ENCODE results near the gene FLRT1.
A peak's percentile ranks its signal among the peaks of the same experiment; 100 is the strongest.

Gene FLRT1

GRCh38 chr11:64025205-64025604 is 10.5 kb upstream of the FLRT1 start:
- no peak overlapping the region for H2BK12ac ChIP-seq (ENCODE audit: low read length)
- no peak overlapping the region for H3K23ac ChIP-seq (ENCODE audit: low read length)
- no peak overlapping the region for H2AK5ac ChIP-seq (ENCODE audit: low read length)
- no peaks in the 10 kb centered on the region for H3K79me2 ChIP-seq (ENCODE audit: control insufficient read depth, insufficient read depth, low read length, poor library complexity)
- H3K27me3 ChIP-seq (ENCODE audit: insufficient read depth, low read length) = no peaks in the 10 kb centered on the region
- no peaks in the 10 kb centered on the region for H3K36me3 ChIP-seq (ENCODE audit: control insufficient read depth in 1 of 2, insufficient read depth in 2 of 2, low read length in 2 of 2)
- H2BK5ac ChIP-seq (ENCODE audit: low read depth, low read length, poor library complexity) = no peak overlapping the region
- H2BK120ac ChIP-seq (ENCODE audit: insufficient read depth, low read length, poor library complexity) = no peak overlapping the region
- no peak overlapping the region for H3K18ac ChIP-seq (ENCODE audit: low read length)
- H3K9ac ChIP-seq (ENCODE audit: low read length) = no peak overlapping the region
- H4K91ac ChIP-seq (ENCODE audit: low read depth, low read length) = no peak overlapping the region
- no peak overlapping the region for H3K4me3 ChIP-seq (ENCODE audit: low read depth, low read length)
- no peak overlapping the region for H3K14ac ChIP-seq (ENCODE audit: low read length)
- no peak overlapping the region for H3K27ac ChIP-seq (ENCODE audit: low read depth, low read length)
- H3K4me1 ChIP-seq (ENCODE audit: control insufficient read depth in 1 of 2, insufficient read depth in 2 of 2, low read length in 2 of 2) = peaks cover 0 to 2% of the 10 kb centered on the region in 2 experiments
- H4K8ac ChIP-seq (ENCODE audit: low read depth, low read length) = no peak overlapping the region
- H3K9me3 ChIP-seq (ENCODE audit: insufficient read depth, low read depth, low read length) = no peaks in the 10 kb centered on the region
- no peaks in the 10 kb centered on the region for H3K79me1 ChIP-seq (ENCODE audit: low read length)
- H4K12ac ChIP-seq (ENCODE audit: low read depth, low read length) = no peak overlapping the region
- H3K4ac ChIP-seq (ENCODE audit: low read depth, low read length) = no peak overlapping the region
- no CpG with 5 or more reads among the region's 4 CpGs for WGBS (ENCODE audit: extremely low coverage, insufficient coverage, insufficient read length)
- no peak overlapping the region for H3K4me2 ChIP-seq (ENCODE audit: low read length)
- no peak overlapping the region for H2AFZ ChIP-seq (ENCODE audit: insufficient read depth, low read length, poor library complexity)
- DNase-seq = no peak

- H2AFZ ChIP-seq (ENCODE audit: insufficient read depth, low read length, poor library complexity) = no peak overlapping the region
- no peak overlapping the region for H2AK5ac ChIP-seq (ENCODE audit: low read length)
- H4K91ac ChIP-seq (ENCODE audit: low read depth, low read length) = no peak overlapping the region
- H3K23ac ChIP-seq (ENCODE audit: low read length) = no peak overlapping the region
- H3K4me1 ChIP-seq (ENCODE audit: control insufficient read depth in 1 of 2, insufficient read depth in 2 of 2, low read length in 2 of 2) = peaks cover 0 to 2% of the 10 kb centered on the region in 2 experiments
- H3K14ac ChIP-seq (ENCODE audit: low read length) = no peak overlapping the region
- WGBS (ENCODE audit: extremely low coverage, insufficient coverage, insufficient read length) = no CpG with 5 or more reads among the region's 7 CpGs
- H3K27ac ChIP-seq (ENCODE audit: low read depth, low read length) = no peak overlapping the region
- no peak overlapping the region for H2BK5ac ChIP-seq (ENCODE audit: low read depth, low read length, poor library complexity)
- H3K4me2 ChIP-seq (ENCODE audit: low read length) = no peak overlapping the region
- no peak overlapping the region for H3K4ac ChIP-seq (ENCODE audit: low read depth, low read length)
- no peak overlapping the region for H3K9ac ChIP-seq (ENCODE audit: low read length)
- no peak overlapping the region for H4K12ac ChIP-seq (ENCODE audit: low read depth, low read length)
- H3K79me2 ChIP-seq (ENCODE audit: control insufficient read depth, insufficient read depth, low read length, poor library complexity) = no peaks in the 10 kb centered on the region
- no peaks in the 10 kb centered on the region for H3K79me1 ChIP-seq (ENCODE audit: low read length)
- DNase-seq = no peak
- no peaks in the 10 kb centered on the region for H3K9me3 ChIP-seq (ENCODE audit: insufficient read depth, low read depth, low read length)
- no peak overlapping the region for H2BK12ac ChIP-seq (ENCODE audit: low read length)
- no peak overlapping the region for H3K18ac ChIP-seq (ENCODE audit: low read length)
- no peak overlapping the region for H2BK120ac ChIP-seq (ENCODE audit: insufficient read depth, low read length, poor library complexity)
- H4K8ac ChIP-seq (ENCODE audit: low read depth, low read length) = no peak overlapping the region
- H3K27me3 ChIP-seq (ENCODE audit: insufficient read depth, low read length) = no peaks in the 10 kb centered on the region
- H3K4me3 ChIP-seq (ENCODE audit: low read depth, low read length) = no peak overlapping the region
- H3K36me3 ChIP-seq (ENCODE audit: control insufficient read depth in 1 of 2, insufficient read depth in 2 of 2, low read length in 2 of 2) = no peaks in the 10 kb centered on the region
Observed at GRCh38 chr11:64026575-64027205, 9.0 kb upstream of the FLRT1 start.

GRCh38 chr11:64027651-64028397 is 7.9 kb upstream of the FLRT1 start:
- Histone ChIP-seq H3K18ac (ENCODE audit: low read length) (no peak overlapping the region), H3K27me3 (ENCODE audit: insufficient read depth, low read length) (no peaks in the 10 kb centered on the region), H4K8ac (ENCODE audit: low read depth, low read length) (no peak overlapping the region), H3K4me2 (ENCODE audit: low read length) (peak overlapping the region; percentile 1), H2AK5ac (ENCODE audit: low read length) (no peak overlapping the region), H3K9ac (ENCODE audit: low read length) (no peak overlapping the region), H3K14ac (ENCODE audit: low read length) (no peak overlapping the region), H3K4me3 (ENCODE audit: low read depth, low read length) (no peak overlapping the region), H3K23ac (ENCODE audit: low read length) (no peak overlapping the region), H3K79me1 (ENCODE audit: low read length) (no peaks in the 10 kb centered on the region), H2BK12ac (ENCODE audit: low read length) (no peak overlapping the region), H4K91ac (ENCODE audit: low read depth, low read length) (no peak overlapping the region), H2BK120ac (ENCODE audit: insufficient read depth, low read length, poor library complexity) (no peak overlapping the region), H2BK5ac (ENCODE audit: low read depth, low read length, poor library complexity) (no peak overlapping the region), H3K79me2 (ENCODE audit: control insufficient read depth, insufficient read depth, low read length, poor library complexity) (no peaks in the 10 kb centered on the region), H4K12ac (ENCODE audit: low read depth, low read length) (no peak overlapping the region), H3K27ac (ENCODE audit: low read depth, low read length) (no peak overlapping the region), H2AFZ (ENCODE audit: insufficient read depth, low read length, poor library complexity) (no peak overlapping the region), H3K4ac (ENCODE audit: low read depth, low read length) (no peak overlapping the region), H3K4me1 (ENCODE audit: control insufficient read depth in 1 of 2, insufficient read depth in 2 of 2, low read length in 2 of 2) (peaks cover 0 to 2% of the 10 kb centered on the region in 2 experiments), H3K36me3 (ENCODE audit: control insufficient read depth in 1 of 2, insufficient read depth in 2 of 2, low read length in 2 of 2) (no peaks in the 10 kb centered on the region), H3K9me3 (ENCODE audit: insufficient read depth, low read depth, low read length) (no peaks in the 10 kb centered on the region)
- WGBS (ENCODE audit: extremely low coverage, insufficient coverage, insufficient read length) = no CpG with 5 or more reads among the region's 20 CpGs
- no peak for DNase-seq

DNA sequence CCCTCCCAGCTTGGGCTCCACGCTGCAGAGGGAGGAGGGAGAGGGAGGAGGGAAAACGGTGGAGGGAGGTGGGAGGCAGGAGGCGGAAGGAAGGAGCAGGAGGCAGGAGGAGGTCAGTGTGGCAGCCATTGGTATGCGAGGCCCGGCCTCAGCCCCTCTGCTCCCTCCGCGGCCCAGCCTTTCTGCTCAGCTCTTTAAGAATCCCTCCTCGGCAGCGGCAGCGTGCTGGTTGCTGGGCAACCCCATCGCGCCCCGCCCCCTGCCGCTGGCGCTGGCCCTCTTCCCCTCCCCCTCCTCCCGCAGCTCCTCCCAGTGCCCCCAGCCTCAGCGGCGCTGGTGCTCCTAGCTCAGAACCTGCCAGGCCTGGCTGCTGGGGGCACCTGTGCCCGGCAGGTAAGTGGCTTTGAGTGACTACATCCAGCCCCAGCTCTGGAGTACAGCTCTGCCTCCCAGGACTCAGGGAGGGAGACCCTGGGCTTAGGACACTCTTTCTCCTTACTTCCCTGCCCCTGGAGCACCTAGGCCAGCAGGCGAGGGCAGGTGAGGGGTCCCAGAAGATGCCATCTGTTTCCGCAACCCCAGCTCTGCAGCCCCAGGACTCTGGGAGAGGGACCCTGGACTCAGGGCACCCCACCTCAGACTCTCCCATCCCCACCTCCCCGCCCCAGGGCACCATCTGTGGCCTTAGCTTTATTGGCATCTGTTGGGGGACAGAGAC is 7.2 kb upstream of the FLRT1 start:
- peak in 1 of 2 donors; percentile 4 for DNase-seq
- Histone ChIP-seq H3K36me3 (ENCODE audit: control insufficient read depth in 1 of 2, insufficient read depth in 2 of 2, low read length in 2 of 2) (no peaks in the 10 kb centered on the region), H3K4me1 (ENCODE audit: control insufficient read depth in 1 of 2, insufficient read depth in 2 of 2, low read length in 2 of 2) (peaks cover 0 to 2% of the 10 kb centered on the region in 2 experiments), H3K4me2 (ENCODE audit: low read length) (peak overlapping the region; percentile 1), H3K14ac (ENCODE audit: low read length) (no peak overlapping the region), H3K79me2 (ENCODE audit: control insufficient read depth, insufficient read depth, low read length, poor library complexity) (no peaks in the 10 kb centered on the region), H2BK120ac (ENCODE audit: insufficient read depth, low read length, poor library complexity) (no peak overlapping the region), H3K9me3 (ENCODE audit: insufficient read depth, low read depth, low read length) (no peaks in the 10 kb centered on the region), H3K27me3 (ENCODE audit: insufficient read depth, low read length) (peaks cover 3% of the 10 kb centered on the region), H3K27ac (ENCODE audit: low read depth, low read length) (no peak overlapping the region), H2BK12ac (ENCODE audit: low read length) (no peak overlapping the region), H4K12ac (ENCODE audit: low read depth, low read length) (no peak overlapping the region), H2BK5ac (ENCODE audit: low read depth, low read length, poor library complexity) (no peak overlapping the region), H3K9ac (ENCODE audit: low read length) (no peak overlapping the region), H3K18ac (ENCODE audit: low read length) (no peak overlapping the region), H3K4ac (ENCODE audit: low read depth, low read length) (no peak overlapping the region), H2AK5ac (ENCODE audit: low read length) (no peak overlapping the region), H3K23ac (ENCODE audit: low read length) (no peak overlapping the region), H3K79me1 (ENCODE audit: low read length) (no peaks in the 10 kb centered on the region), H3K4me3 (ENCODE audit: low read depth, low read length) (no peak overlapping the region), H2AFZ (ENCODE audit: insufficient read depth, low read length, poor library complexity) (no peak overlapping the region), H4K91ac (ENCODE audit: low read depth, low read length) (no peak overlapping the region), H4K8ac (ENCODE audit: low read depth, low read length) (no peak overlapping the region)
- no CpG with 5 or more reads among the region's 22 CpGs for WGBS (ENCODE audit: extremely low coverage, insufficient coverage, insufficient read length)
